OCI-M2 (cell line): Measurements from ENCODE around the gene SYNDIG1.

Source experiments
- DNase-seq: peaks from one replicate; lab custom pipeline; 2025; ENCODE audit not compliant: unreplicated experiment; lab: John Stamatoyannopoulos, UW

The SYNDIG1 gene

DNA sequence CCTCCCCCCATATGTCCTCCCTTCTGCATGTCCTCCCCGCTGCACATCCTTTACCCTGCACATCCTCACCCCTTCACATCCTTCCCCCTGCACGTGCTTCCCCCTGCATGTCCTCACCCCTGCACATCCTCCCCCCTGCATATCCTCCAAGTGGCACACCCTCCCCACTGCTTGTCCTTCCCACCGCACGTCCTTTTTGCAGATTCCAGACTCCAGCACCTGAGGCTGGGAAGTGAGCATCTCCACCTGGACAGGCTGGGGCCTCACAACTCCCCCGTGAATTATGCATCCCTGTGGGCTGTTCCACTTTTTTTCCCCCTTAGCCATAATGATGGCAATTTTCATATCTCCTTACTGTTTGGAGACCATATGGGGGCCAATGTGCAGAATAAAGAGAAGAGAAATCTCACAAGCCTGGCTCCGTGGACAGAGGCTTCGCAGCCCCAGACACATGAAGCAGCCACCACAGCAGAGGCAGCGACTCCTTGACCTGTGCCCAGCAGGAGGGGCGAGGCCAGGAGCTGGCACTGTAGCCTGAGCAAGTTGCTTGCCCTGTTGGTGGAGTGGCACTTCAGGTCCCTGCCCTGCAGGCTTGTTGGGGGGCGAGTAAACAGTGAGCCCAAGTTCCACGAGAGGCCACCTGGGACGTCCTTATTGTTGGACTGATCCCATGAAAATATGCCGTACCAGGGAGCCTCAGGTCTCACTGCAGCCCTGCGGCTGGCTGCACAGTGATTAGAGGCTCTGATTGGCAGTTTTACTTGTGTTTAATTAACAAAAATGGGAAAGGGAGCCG, 113.1 kb downstream of the SYNDIG1 start:
- no peak for DNase-seq

DNA sequence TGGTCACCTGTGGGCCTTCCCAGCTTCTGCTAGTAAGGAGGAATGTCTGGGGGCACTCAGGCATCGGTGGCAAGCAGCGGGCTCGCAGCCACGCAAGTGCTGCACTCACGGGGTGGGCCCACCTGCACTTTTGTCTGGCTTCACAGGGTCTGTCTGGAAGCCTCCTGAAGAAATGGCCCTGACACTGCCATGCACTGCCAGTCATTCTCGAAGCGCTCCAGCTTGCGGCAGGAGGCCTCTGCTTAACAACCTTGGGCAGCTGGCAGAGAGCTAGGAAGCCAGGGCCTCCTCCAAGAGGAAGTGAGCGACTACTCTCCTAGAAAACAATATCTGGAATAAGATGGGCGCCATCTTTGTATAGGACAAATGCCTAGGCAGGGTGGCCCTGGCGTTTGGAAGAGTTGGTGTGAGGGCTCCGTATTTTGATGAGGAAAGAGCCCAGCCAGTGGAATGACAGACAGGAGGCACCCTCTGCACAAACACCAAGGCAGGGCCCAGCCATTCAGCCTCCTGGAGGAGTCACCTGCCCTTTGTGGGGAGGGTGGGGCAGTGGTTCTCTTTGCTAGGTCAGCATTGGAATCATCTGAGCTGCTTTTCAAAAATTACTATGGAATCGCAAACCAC, 113.9 kb downstream of the SYNDIG1 start:
- no peak for DNase-seq

DNA sequence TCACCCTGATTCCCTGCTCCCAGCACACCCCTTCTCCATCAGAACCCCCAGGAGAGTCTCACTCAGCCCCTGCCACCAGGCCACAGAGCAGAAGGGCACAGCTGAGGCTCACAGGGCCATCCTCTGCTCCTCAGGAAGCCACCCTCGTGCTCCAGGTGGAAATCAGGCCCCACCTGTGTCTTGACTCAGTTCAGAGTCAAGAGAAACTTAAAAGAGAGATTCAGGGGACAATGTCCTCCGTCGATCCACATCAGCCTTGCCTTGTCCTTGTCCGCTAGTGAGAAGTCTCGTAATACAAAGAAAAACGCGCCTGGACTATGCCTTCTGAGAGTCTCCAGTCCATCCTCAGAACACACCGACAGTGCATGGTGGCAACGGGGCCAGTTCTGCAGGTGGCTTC, 114.6 kb downstream of the SYNDIG1 start:
- no peak for DNase-seq

DNA sequence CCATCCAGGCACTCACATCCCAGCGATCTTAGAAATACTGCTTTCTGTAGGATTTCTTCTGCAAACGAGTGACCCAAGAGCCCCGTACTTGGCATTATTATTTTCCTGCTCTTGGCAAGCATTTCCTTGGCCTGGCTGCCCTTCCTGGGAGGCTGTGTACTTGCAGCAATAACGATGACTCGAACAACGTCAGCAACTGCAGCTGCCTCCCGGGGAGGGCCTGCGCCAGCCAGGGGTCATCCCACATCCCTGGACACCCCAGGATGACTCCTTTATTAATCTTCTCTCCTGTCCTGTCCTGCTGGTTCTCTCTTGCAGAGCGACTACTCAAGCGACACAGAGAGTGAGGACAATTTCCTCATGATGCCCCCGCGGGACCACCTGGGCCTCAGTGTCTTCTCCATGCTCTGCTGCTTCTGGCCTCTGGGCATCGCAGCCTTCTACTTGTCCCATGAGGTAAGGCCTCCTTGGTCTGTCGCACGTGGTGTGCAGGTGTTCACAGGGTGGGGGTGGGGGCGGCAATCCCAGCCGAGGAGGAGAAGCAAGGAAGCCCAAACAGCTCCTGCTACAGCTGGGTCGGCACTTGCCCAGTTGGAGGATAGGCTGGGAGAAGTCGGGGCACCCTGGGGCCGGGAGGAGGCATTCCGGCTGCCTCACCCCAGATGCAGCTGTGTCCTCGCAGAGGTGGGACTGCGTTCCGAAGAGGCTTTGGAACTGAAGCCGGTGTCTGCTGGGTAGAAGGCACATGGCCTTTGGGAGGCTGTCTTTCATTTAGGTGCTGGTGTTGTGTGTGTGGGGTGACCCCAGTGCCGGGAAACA, 115.3 kb downstream of the SYNDIG1 start:
- DNase-seq = no peak

- DNase-seq = no peak
These were observed 116.5 kb downstream of the SYNDIG1 start for GRCh38 chr20:24585796-24586522.

GRCh38 chr20:24586523-24586840, 117.1 kb downstream of the SYNDIG1 start:
- no peak for DNase-seq

GRCh38 chr20:24587384-24588046, 118.1 kb downstream of the SYNDIG1 start:
- DNase-seq = no peak

GRCh38 chr20:24588047-24588635, 118.7 kb downstream of the SYNDIG1 start:
- no peak for DNase-seq

DNA sequence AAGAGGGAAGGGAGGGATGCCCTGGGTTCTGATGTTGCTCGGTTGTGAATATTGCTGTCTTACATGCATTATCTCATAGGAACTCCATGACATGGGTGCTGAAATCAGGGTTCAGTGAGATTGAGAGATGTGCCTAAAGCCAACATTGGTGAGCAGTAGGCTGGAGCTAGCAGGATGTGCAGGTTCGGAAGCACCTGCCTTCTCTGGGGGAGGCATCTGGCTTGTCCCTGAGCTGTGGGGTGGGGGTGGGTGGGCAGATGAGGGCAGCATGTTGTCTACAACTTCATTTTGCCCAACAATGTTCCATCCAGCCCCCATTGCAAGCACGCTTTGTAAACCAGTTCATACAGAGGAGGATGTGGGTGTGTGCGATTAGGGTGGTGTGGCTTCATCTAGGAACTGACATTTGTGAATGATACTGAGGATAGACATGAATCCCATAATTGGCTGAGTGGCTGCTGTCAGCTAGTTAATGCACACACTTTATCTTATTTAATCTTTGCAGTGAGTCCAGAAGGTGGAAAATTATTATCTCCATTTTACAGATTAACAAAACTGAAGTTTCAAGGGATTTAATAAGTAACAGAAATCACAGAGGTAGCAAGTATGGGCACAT, 119.4 kb downstream of the SYNDIG1 start:
- DNase-seq = no peak

GRCh38 chr20:24589381-24589780, 120.0 kb downstream of the SYNDIG1 start:
- DNase-seq = no peak

GRCh38 chr20:24589815-24590177, 120.4 kb downstream of the SYNDIG1 start:
- DNase-seq = no peak

DNA sequence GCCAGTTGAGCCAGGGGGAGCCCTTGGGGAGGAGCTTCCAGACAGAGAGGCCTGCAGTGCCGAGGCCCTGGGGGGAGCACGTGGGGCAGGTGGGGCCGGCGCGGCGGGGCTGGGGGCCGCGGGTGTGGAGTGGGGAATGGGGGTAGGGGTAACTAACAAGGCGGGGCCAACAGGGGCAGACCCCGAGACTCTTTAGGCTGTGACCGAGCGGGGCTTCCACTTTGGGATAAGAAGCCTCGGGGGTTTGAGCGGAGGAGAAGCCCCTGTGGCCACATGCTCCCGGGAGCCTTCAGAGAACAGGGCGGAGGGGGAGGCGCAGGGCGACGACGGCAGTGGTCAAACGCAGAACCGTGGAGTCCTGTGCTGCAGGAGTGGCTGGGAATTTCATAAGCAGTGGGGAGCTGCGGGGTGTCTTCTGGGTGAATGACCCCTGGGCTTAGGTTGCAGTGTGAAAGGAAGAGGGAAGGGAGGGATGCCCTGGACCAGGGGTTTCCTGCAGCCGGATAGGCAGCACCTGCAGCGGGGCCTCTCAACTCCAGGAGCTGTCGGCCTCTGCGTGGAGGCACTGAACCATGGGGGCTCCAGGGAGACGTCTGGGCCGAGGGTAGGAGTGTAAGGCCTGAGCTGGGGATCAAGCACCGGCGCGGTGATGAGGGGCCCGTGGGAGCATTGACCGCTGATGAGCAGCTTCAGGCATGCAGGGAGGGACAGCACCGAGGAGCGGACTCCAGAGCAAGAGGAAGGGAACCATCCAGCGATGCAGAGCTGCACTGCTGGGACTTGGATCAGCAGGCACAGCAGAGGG, 121.0 kb downstream of the SYNDIG1 start:
- DNase-seq = no peak

- no peak for DNase-seq
These were observed 127.6 kb downstream of the SYNDIG1 start for GRCh38 chr20:24597051-24597450.

- DNase-seq = no peak
These were observed 128.9 kb downstream of the SYNDIG1 start for GRCh38 chr20:24598346-24598745.

DNA sequence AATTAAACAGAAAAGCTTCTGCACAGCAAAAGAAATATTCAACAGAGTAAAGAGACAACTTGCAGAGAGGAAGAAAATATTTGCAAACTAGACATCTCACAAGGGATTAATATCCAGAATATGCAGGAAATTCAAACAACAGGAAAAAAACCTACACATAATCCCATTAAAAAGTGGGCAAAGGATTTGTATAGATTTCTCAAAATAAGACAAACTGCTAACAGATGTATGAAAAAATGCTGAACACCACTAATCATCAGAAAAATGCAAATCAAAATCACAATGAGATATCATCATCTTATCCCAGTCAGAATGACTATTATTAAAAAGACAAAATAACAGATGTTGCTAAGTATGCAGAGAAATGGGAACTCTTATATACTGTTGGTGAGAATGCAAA, 129.6 kb downstream of the SYNDIG1 start:
- no peak for DNase-seq

GRCh38 chr20:24600012-24600411, 130.6 kb downstream of the SYNDIG1 start:
- no peak for DNase-seq

GRCh38 chr20:24603454-24603853, 134.0 kb downstream of the SYNDIG1 start:
- no peak for DNase-seq

DNA sequence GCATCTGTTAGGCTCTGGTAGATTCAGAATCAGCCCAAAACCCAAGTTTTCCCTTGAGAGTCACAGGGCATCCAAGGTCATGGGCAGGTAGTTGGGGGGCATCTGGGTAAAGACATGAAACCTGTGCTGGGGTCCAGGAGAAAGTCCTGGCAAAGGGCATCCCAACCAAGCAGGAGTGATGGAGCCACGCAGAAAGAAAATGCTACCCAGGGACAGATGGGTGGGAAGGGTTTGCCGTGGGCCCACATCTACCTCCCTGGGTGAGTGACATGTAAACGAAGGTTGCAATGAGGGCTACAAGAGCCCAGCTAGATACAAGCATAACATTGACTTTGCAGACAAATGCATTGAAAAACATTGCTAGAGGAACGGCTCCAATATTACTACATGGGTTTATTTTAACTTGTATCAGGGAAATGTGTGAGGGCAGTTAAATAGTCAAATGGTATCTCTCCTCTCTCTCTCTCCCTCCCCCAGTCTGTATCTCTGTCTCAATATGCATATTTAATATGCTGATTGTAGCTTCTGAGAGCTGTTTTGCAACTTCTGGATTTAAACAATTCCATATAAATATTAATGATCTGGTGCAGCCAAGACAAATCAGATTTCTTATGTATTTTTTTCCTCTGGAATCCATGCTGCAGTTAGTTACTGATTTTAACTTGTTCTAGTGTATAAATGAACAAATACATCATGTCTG, 135.7 kb downstream of the SYNDIG1 start:
- no peak for DNase-seq
